ENCODE measurements around the gene MYH7. TPM values are rescaled to one million over a fixed set of nuclear protein-coding genes. Genes with fewer than 3 reads are reported as not detected.

Gene MYH7
- polyA plus RNA-seq, 1 of the 3 experiments (the other 2 are of a cell fraction) = not detected

DNA sequence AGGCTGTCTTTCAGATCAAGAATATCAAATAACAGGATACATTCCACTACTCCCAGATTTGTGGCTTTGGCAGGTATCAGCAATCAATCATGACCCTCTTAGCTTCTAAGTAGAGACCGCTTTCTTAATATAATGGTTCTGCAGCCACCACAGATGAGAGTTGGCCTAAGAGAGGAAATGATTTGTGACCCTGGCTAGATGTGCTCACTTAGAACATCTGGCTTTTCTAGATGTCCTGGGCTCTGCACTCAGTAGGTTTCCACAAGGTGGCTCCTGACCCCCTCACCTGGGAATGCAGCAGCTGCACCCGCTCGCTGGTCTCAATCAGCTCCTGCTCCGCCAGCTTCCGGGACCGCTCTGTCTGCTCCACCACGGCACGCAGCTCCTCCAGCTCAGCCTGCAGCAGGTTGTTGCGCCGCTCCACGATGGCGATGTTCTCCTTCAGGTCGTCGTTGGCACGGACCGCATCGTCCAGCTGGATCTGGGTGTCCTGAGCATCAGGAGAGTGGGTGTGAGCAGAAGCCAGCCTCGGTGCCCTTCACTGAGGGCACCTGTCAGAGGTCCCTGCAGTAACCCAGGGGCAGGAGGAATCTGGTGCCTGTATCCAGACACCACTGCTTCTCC lies 49.7 kb downstream of the MYH7 start:
- WGBS (ENCODE audit: low lambda C conversion rate) = 62% methylated on average over 17 of the region's 18 CpGs
- ChIA-PET CTCF (interaction anchor here (0.6 to 1.6 kb wide), 3 partner anchors 12 to 60 kb away, joined by 3 to 4 read pairs (median 3); no protein-coding TSS in a partner anchor), POLR2A (no interaction called here)
- no peaks in the 10 kb centered on the region for H4K20me1 ChIP-seq (ENCODE audit: insufficient read depth)
- no peaks in the 10 kb centered on the region for H3F3A ChIP-seq (replicated peaks; ENCODE audit: insufficient read depth)
- no peak overlapping the region for H3K4me2 ChIP-seq
- H3K4me3 ChIP-seq (ENCODE audit: low read depth in 2 of 2, low read length in 1 of 2) = no peak overlapping the region
- no peak for TF ChIP-seq SIN3A (IDR thresholded peaks at IDR 0.05; ENCODE audit: borderline replicate concordance, low read depth, low read length)
- no peak for TF ChIP-seq FOSL2 (IDR thresholded peaks at IDR 0.05; ENCODE audit: borderline replicate concordance, low read depth)
- no peak for TF ChIP-seq GABPA (IDR thresholded peaks at IDR 0.05; ENCODE audit: low read depth)
- no peak for TF ChIP-seq TCF12 (IDR thresholded peaks at IDR 0.05)
- peaks cover 13% of the 10 kb centered on the region; the same call in 1 of the 2 replicates for H3K27me3 ChIP-seq (ENCODE audit: insufficient read depth)
- H3K36me3 ChIP-seq (replicated peaks in 1 of 2; ENCODE audit: control insufficient read depth in 1 of 2, insufficient read depth in 2 of 2, low read length in 1 of 2) = no peaks in the 10 kb centered on the region
- no peak overlapping the region for H2AFZ ChIP-seq (ENCODE audit: low read depth)
- DNase-seq = no peak
- no peaks in the 10 kb centered on the region for H3K9me3 ChIP-seq
- no peaks in the 10 kb centered on the region for H3K4me1 ChIP-seq (ENCODE audit: control insufficient read depth in 1 of 2, insufficient read depth in 2 of 2, low read depth in 1 of 2, low read length in 1 of 2)
- H3K79me2 ChIP-seq (ENCODE audit: insufficient read depth) = no peaks in the 10 kb centered on the region
- H3K9me2 ChIP-seq = no peaks in the 10 kb centered on the region
- H3K9ac ChIP-seq = no peak overlapping the region
- H3K27ac ChIP-seq (ENCODE audit: low read depth in 2 of 2, low read length in 1 of 2) = no peak overlapping the region

DNA sequence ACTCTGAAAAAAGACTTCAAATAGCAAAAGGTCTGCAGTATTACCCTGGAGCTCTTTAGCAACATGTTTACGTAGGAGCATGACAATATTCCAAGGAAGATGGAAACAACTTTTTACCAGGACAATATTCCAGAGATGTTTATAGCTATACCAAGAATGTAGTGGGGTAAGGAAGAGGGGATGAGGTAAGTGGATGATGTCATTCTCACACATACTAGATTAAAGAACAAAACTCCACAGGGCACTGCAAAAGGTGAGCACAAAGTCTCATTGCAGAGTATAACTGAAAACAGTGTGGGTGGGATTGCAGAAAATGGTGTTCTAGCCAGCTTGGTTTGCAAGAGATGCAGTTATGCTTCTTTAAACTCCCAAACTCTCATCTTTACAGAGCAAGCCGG lies 50.2 kb downstream of the MYH7 start:
- Histone ChIP-seq H3K4me3 (ENCODE audit: low read depth in 2 of 2, low read length in 1 of 2) (no peak overlapping the region), H3K4me2 (no peak overlapping the region)
- CTCF ChIA-PET = interaction anchor here (1.1 to 1.6 kb wide), 2 partner anchors 12 to 60 kb away, joined by 3 to 4 read pairs; no protein-coding TSS in a partner anchor

More for the DNA sequence above, 50.2 kb downstream of the MYH7 start:
- H3K9me2 ChIP-seq = no peaks in the 10 kb centered on the region
- POLR2A ChIA-PET = no interaction called here
- H2AFZ ChIP-seq (ENCODE audit: low read depth) = no peak overlapping the region
- WGBS (ENCODE audit: low lambda C conversion rate) = 59% methylated on average over 2 of the region's 2 CpGs
- peaks cover 8% of the 10 kb centered on the region; the same call in 1 of the 2 replicates for H3K27me3 ChIP-seq (ENCODE audit: insufficient read depth)
- H3K27ac ChIP-seq (ENCODE audit: low read depth in 2 of 2, low read length in 1 of 2) = no peak overlapping the region
- TF ChIP-seq POLR2AphosphoS5 (IDR thresholded peaks at IDR 0.05; ENCODE audit: low read depth, low read length) (no peak), SMC3 (IDR thresholded peaks at IDR 0.05; ENCODE audit: low read depth, low read length) (no peak), RXRA (IDR thresholded peaks at IDR 0.05; ENCODE audit: borderline replicate concordance, low read depth) (no peak), MEF2A (IDR thresholded peaks at IDR 0.05; ENCODE audit: borderline replicate concordance, low read depth) (no peak), ELF1 (IDR thresholded peaks at IDR 0.05) (no peak), TEAD4 (IDR thresholded peaks at IDR 0.05; ENCODE audit: borderline replicate concordance, insufficient read depth) (no peak), GABPA (IDR thresholded peaks at IDR 0.05; ENCODE audit: low read depth) (no peak), EZH2phosphoT487 (IDR thresholded peaks at IDR 0.05; ENCODE audit: borderline replicate concordance, low read depth) (no peak), TAF1 (IDR thresholded peaks at IDR 0.05; ENCODE audit: borderline replicate concordance, low read depth, low read length) (no peak), FOXM1 (IDR thresholded peaks at IDR 0.05; ENCODE audit: low read depth) (no peak), CHD2 (IDR thresholded peaks at IDR 0.05; ENCODE audit: low read length, partially characterized antibody) (no peak), JUND (IDR thresholded peaks at IDR 0.05) (no peak)
- TF ChIP-seq, protein P1, sequence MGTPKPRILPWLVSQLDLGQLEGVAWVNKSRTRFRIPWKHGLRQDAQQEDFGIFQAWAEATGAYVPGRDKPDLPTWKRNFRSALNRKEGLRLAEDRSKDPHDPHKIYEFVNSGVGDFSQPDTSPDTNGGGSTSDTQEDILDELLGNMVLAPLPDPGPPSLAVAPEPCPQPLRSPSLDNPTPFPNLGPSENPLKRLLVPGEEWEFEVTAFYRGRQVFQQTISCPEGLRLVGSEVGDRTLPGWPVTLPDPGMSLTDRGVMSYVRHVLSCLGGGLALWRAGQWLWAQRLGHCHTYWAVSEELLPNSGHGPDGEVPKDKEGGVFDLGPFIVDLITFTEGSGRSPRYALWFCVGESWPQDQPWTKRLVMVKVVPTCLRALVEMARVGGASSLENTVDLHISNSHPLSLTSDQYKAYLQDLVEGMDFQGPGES (IDR thresholded peaks at IDR 0.05; ENCODE audit: low read depth, low read length) = no peak
- TF ChIP-seq, protein P2, sequence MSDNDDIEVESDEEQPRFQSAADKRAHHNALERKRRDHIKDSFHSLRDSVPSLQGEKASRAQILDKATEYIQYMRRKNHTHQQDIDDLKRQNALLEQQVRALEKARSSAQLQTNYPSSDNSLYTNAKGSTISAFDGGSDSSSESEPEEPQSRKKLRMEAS (IDR thresholded peaks at IDR 0.05; ENCODE audit: low read depth) = no peak
- no peaks in the 10 kb centered on the region for H3K36me3 ChIP-seq (replicated peaks in 1 of 2; ENCODE audit: control insufficient read depth in 1 of 2, insufficient read depth in 2 of 2, low read length in 1 of 2)
- H3K4me1 ChIP-seq (ENCODE audit: control insufficient read depth in 1 of 2, insufficient read depth in 2 of 2, low read depth in 1 of 2, low read length in 1 of 2) = no peaks in the 10 kb centered on the region; a peak in 1 of 4 replicates
- DNase-seq = no peak
- H3K9ac ChIP-seq = no peak overlapping the region
- no peaks in the 10 kb centered on the region for H3K9me3 ChIP-seq
- H3K79me2 ChIP-seq (ENCODE audit: insufficient read depth) = no peaks in the 10 kb centered on the region
- no peaks in the 10 kb centered on the region for H4K20me1 ChIP-seq (ENCODE audit: insufficient read depth)
- no peaks in the 10 kb centered on the region for H3F3A ChIP-seq (replicated peaks; ENCODE audit: insufficient read depth)
